H1 (cell line): Measurements from ENCODE around the gene CTIF. TPM values are rescaled to one million over a fixed set of nuclear protein-coding genes. Genes with fewer than 3 reads are reported as not detected.

Experiments used
- CTCF ChIA-PET: fragments of 300-600 bp; sonication (Branson Sonifier 250); formaldehyde crosslinking; loops from one replicate; lab custom pipeline; 2021; ENCODE audit not compliant: partially characterized antibody; lab: Charles Lee
- POLR2A ChIA-PET: fragments of 300-600 bp; sonication (Branson Sonifier 250); formaldehyde crosslinking; loops from one replicate; lab custom pipeline; 2021; ENCODE audit warnings: inconsistent platforms; ENCODE audit not compliant: partially characterized antibody; lab: Charles Lee
- DNase-seq, 2 experiments: peaks; one replicate each; pipeline versions ENCODE4 v3.0.0 to v3.0.0-alpha.2; 2010 to 2022; ENCODE audit warnings: low spot score in 2 of 2, low read depth in 1 of 2, mixed read lengths in 1 of 2
- FAIRE-seq: peaks from 2 replicates; lab custom pipeline; 2011; peaks lifted over from hg19 to GRCh38; lab: Jason Lieb, UNC
- H2AFZ ChIP-seq: 2 replicates; pipeline ENCODE4 v1.8.1; 2012; ENCODE audit warnings: low read length, inconsistent platforms
- H2AK5ac ChIP-seq: 2 replicates; pipeline ENCODE4 v1.6.1; 2013; ENCODE audit warnings: low read depth, low read length
- H2BK120ac ChIP-seq: replicated peaks from 2 replicates; pipeline ENCODE3; 2013; ENCODE audit warnings: low read depth, low read length, inconsistent platforms
- H2BK12ac ChIP-seq: 2 replicates; pipeline ENCODE4 v1.6.1; 2013; ENCODE audit warnings: low read depth, low read length
- H2BK15ac ChIP-seq: 2 replicates; pipeline ENCODE4 v1.6.1; 2013; ENCODE audit warnings: low read length
- H2BK20ac ChIP-seq: 2 replicates; pipeline ENCODE4 v1.6.1; 2013; ENCODE audit warnings: low read length
- H2BK5ac ChIP-seq: 2 replicates; pipeline ENCODE4 v1.6.1; 2013; ENCODE audit warnings: low read depth, low read length
- H3K14ac ChIP-seq: 2 replicates; pipeline ENCODE4 v1.6.1; 2013; ENCODE audit warnings: inconsistent platforms; ENCODE audit not compliant: insufficient read length
- H3K18ac ChIP-seq: 2 replicates; pipeline ENCODE4 v1.6.1; 2013; ENCODE audit warnings: low read length; ENCODE audit errors: extremely low read depth
- H3K23ac ChIP-seq: 2 replicates; pipeline ENCODE4 v1.6.1; 2013; ENCODE audit warnings: inconsistent platforms; ENCODE audit not compliant: insufficient read length
- H3K23me2 ChIP-seq: 2 replicates; pipeline ENCODE4 v1.6.1; 2013; ENCODE audit warnings: low read depth, low read length
- H3K27ac ChIP-seq: 2 replicates; pipeline ENCODE4 v1.6.1; 2011; ENCODE audit warnings: low read depth, low read length, inconsistent platforms
- H3K27me3 ChIP-seq, 4 experiments: replicated peaks in 1 of 4; 1 replicate in 1 of 4; 2 replicates in 3 of 4; pipeline versions ENCODE4 v1.6.1 to v1.8.1; 2011 to 2013; ENCODE audit warnings: low read length in 3 of 4, mild to moderate bottlenecking in 3 of 4, inconsistent platforms in 2 of 4, mixed read lengths in 2 of 4, moderate library complexity in 1 of 4; ENCODE audit not compliant: control insufficient read depth in 3 of 4, insufficient read depth in 3 of 4; ENCODE audit errors: extremely low read depth in 1 of 4
- H3K36me3 ChIP-seq, 4 experiments: 2 replicates each; pipeline versions ENCODE4 v1.6.1 to v1.8.1; 2011 to 2013; ENCODE audit warnings: mild to moderate bottlenecking in 4 of 4, low read length in 3 of 4, moderate library complexity in 2 of 4, control low read depth in 1 of 4, inconsistent platforms in 1 of 4; ENCODE audit not compliant: insufficient read depth in 4 of 4, control insufficient read depth in 2 of 4
- H3K4ac ChIP-seq: replicated peaks from 2 replicates; pipeline ENCODE3; 2013; ENCODE audit warnings: low read length, low read depth, mixed read lengths, inconsistent platforms; ENCODE audit not compliant: insufficient read length
- H3K4me1 ChIP-seq, 4 experiments: replicated peaks in 1 of 4; 1 replicate in 1 of 4; 2 replicates in 3 of 4; pipeline versions ENCODE4 v1.6.1 to v1.8.1; 2011 to 2013; ENCODE audit warnings: low read length in 3 of 4, inconsistent platforms in 2 of 4, mixed read lengths in 1 of 4; ENCODE audit not compliant: insufficient read depth in 4 of 4, control insufficient read depth in 3 of 4
- H3K4me2 ChIP-seq, 2 experiments: 2 replicates each; pipeline versions ENCODE4 v1.6.1 to v1.8.1; 2011 to 2013; ENCODE audit warnings: low read depth in 2 of 2, low read length in 2 of 2, control low read depth in 1 of 2, inconsistent platforms in 1 of 2, mild to moderate bottlenecking in 1 of 2; ENCODE audit not compliant: insufficient read depth in 1 of 2
- H3K4me3 ChIP-seq, 4 experiments: fragments of 200-600, 300-600 bp in 1 of 4; sonication (generic), shearing (Covaris generic), sonication (Bioruptor Twin) in 1 of 4; 2 replicates each; pipeline versions ENCODE4 v1.5.1 to v1.8.1; 2011 to 2016; ENCODE audit warnings: low read length in 4 of 4, low read depth in 3 of 4, control low read depth in 2 of 4, inconsistent platforms in 2 of 4, mild to moderate bottlenecking in 2 of 4, mixed read lengths in 1 of 4, moderate library complexity in 1 of 4; ENCODE audit not compliant: insufficient read depth in 2 of 4; ENCODE audit errors: extremely low read depth in 1 of 4
- H3K56ac ChIP-seq: replicated peaks from 2 replicates; pipeline ENCODE3; 2013; ENCODE audit warnings: low read depth, mild to moderate bottlenecking, mixed read lengths, low read length, inconsistent platforms; ENCODE audit not compliant: insufficient read length
- H3K79me1 ChIP-seq: 2 replicates; pipeline ENCODE4 v1.6.1; 2013; ENCODE audit warnings: low read depth, low read length, control low read depth
- H3K79me2 ChIP-seq, 2 experiments: 2 replicates each; pipeline versions ENCODE4 v1.6.1 to v1.8.1; 2012 to 2013; ENCODE audit warnings: low read length in 2 of 2, mild to moderate bottlenecking in 2 of 2, inconsistent platforms in 1 of 2; ENCODE audit not compliant: insufficient read depth in 2 of 2, control insufficient read depth in 1 of 2
- H3K9ac ChIP-seq, 4 experiments: replicated peaks in 1 of 4; 1 replicate in 1 of 4; 2 replicates in 3 of 4; pipeline versions ENCODE4 v1.6.1 to v1.8.1; 2011 to 2013; ENCODE audit warnings: low read depth in 3 of 4, low read length in 3 of 4, control low read depth in 2 of 4, mild to moderate bottlenecking in 2 of 4, moderate library complexity in 2 of 4, inconsistent platforms in 1 of 4; ENCODE audit errors: extremely low read depth in 1 of 4
- H3K9me3 ChIP-seq, 2 experiments: 2 replicates each; pipeline versions ENCODE4 v1.6.1 to v1.8.1; 2012 to 2013; ENCODE audit warnings: mild to moderate bottlenecking in 2 of 2, moderate library complexity in 2 of 2, control low read depth in 1 of 2, inconsistent platforms in 1 of 2, low read depth in 1 of 2, low read length in 1 of 2, mixed read lengths in 1 of 2; ENCODE audit not compliant: insufficient read depth in 2 of 2
- H4K20me1 ChIP-seq, 2 experiments: replicated peaks in 1 of 2; 2 replicates each; pipeline versions ENCODE3 to v1.8.1; 2011 to 2013; ENCODE audit warnings: inconsistent platforms in 2 of 2, low read length in 2 of 2, mild to moderate bottlenecking in 1 of 2; ENCODE audit not compliant: insufficient read depth in 2 of 2, control insufficient read depth in 1 of 2
- H4K5ac ChIP-seq: 2 replicates; pipeline ENCODE4 v1.6.1; 2013; ENCODE audit warnings: low read length, low read depth, mixed read lengths, inconsistent platforms; ENCODE audit not compliant: insufficient read length
- H4K8ac ChIP-seq: 2 replicates; pipeline ENCODE4 v1.8.0; 2013; ENCODE audit warnings: mild to moderate bottlenecking, moderate library complexity, low read length, inconsistent platforms; ENCODE audit not compliant: insufficient read depth; ENCODE audit errors: extremely low read depth
- H4K91ac ChIP-seq: replicated peaks from 2 replicates; pipeline ENCODE3; 2013; ENCODE audit warnings: low read length, mixed read lengths, inconsistent platforms; ENCODE audit not compliant: insufficient read length
- ASH2L ChIP-seq: fragments of 200-600, 300-600 bp; sonication (generic); IDR thresholded peaks from one replicate; pipeline ENCODE4 v1.7.1; 2017; ENCODE audit warnings: low read length
- EZH2 ChIP-seq: fragments of 200-600 bp; sonication (generic); IDR thresholded peaks from 2 replicates; pipeline ENCODE4 v1.7.1; 2012; ENCODE audit warnings: low read depth, mild to moderate bottlenecking, moderate library complexity, low read length, inconsistent platforms; ENCODE audit not compliant: severe bottlenecking
- NANOG ChIP-seq: IDR thresholded peaks from 2 replicates; pipeline ENCODE4 v1.6.1; 2011; ENCODE audit warnings: low read length, low read depth, mild to moderate bottlenecking, inconsistent platforms; ENCODE audit not compliant: insufficient read depth, poor library complexity, severe bottlenecking
- WGBS, 2 experiments: shearing (Covaris generic) in 1 of 2; methylation state at CpG; one replicate each; pipeline versions ENCODE4 v1.1.6 to v1.1.7; 2013 to 2015; ENCODE audit warnings: low lambda C conversion rate in 2 of 2, mixed read lengths in 2 of 2, inconsistent platforms in 1 of 2, low coverage in 1 of 2, missing lambda C conversion rate in 1 of 2; ENCODE audit not compliant: insufficient replicate concordance in 2 of 2, insufficient coverage in 1 of 2, insufficient read length in 1 of 2; ENCODE audit errors: extremely low coverage in 1 of 2, missing lambda C conversion rate in 1 of 2; 5-methylcytosine and 5-hydroxymethylcytosine counted together
- polyA plus RNA-seq, 7 experiments: library from polyadenylated mRNA; depleted of rRNA in 3 of 7; stranded (reverse) in 5 of 7; unstranded in 2 of 7; fragments of >200 nt in 5 of 7; fragments of 200-250 nt in 2 of 7; gene quantifications; 1 replicate in 5 of 7; 2 replicates in 1 of 7; 4 replicates in 1 of 7; pipeline versions ENCODE4 v1.2.1 to v1.2.3, GENCODE V29; 2011 to 2013; ENCODE audit warnings: missing spikeins in 2 of 7, mixed read lengths in 2 of 7
- total RNA-seq: library from RNA; stranded (reverse); fragmentation: NEBNext Ultra II Directional; extraction: Animal tissue kit (Norgen Biotek cat#: 25700); gene quantifications from 2 replicates; pipeline ENCODE4 v1.2.1, GENCODE V29; 2021
- TF ChIP-seq, protein P1 (sequence below), 3 experiments: IDR thresholded peaks; 1 replicate in 2 of 3; 2 replicates in 1 of 3; pipeline versions ENCODE4 v1.5.1 to v1.6.1; 2011; ENCODE audit warnings: low read length in 3 of 3, mild to moderate bottlenecking in 3 of 3, inconsistent platforms in 2 of 3, low read depth in 1 of 3, moderate library complexity in 1 of 3; ENCODE audit not compliant: insufficient read depth in 1 of 3; ENCODE audit errors: control extremely low read depth in 1 of 3

CTIF gene
- total and polyA plus RNA-seq, 2 of the 8 experiments (the other 6 are each of a cell fraction or from before 2014, with no cell fraction given): 9.0 to 17.8 TPM

DNA sequence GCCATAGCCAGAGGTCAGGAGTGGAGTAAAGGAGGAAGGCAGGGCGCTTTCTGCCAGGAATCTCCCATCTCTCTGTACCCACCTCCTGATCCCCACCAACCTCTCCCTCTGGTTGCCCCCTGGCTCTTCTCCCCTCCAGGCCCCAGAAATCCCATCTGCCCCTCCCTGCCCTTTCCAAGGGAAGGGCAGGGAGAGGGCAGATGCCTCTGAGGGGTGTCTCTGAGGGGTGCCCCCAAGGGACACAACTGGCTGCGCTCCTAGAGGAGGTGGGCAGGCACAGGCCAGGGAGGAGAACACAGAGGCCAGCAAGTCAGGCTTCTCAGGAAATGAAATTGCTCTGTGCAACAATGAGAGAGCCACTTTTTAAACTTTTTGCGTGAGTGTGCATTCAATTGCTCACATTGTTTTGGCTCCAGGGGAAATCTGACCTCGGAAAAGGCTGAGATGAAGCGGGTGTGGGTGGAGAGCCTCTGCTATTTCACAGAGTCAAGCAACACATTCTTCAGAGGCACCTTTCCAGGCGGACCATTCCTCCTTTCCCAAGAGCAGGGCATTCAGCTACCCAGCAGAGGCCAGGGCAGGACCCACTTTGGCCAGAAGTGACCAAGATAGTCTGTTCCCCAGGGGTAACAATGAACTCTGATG is 286.4 kb downstream of the CTIF start:
- H3K9ac ChIP-seq: no peak overlapping the region
- FAIRE-seq (no peak), DNase-seq (peak in 1 of 2 experiments; percentile 29)
- H3K4me2 ChIP-seq: no peak overlapping the region
- H3K23me2 ChIP-seq: peaks cover 2% of the 10 kb centered on the region; the same call in 1 of the 2 replicates
- H2BK20ac ChIP-seq: no peak overlapping the region
- no peak overlapping the region for H2BK15ac ChIP-seq
- H3K4me1 ChIP-seq: peaks cover 11 to 30% (median 21%) of the 10 kb centered on the region in 4 experiments
- H4K5ac ChIP-seq: no peak overlapping the region
- H3K4me3 ChIP-seq: no peak overlapping the region
- H2BK12ac ChIP-seq: no peak overlapping the region
- no peak for TF ChIP-seq ASH2L
- no peak for TF ChIP-seq NANOG
- TF ChIP-seq, protein P1, sequence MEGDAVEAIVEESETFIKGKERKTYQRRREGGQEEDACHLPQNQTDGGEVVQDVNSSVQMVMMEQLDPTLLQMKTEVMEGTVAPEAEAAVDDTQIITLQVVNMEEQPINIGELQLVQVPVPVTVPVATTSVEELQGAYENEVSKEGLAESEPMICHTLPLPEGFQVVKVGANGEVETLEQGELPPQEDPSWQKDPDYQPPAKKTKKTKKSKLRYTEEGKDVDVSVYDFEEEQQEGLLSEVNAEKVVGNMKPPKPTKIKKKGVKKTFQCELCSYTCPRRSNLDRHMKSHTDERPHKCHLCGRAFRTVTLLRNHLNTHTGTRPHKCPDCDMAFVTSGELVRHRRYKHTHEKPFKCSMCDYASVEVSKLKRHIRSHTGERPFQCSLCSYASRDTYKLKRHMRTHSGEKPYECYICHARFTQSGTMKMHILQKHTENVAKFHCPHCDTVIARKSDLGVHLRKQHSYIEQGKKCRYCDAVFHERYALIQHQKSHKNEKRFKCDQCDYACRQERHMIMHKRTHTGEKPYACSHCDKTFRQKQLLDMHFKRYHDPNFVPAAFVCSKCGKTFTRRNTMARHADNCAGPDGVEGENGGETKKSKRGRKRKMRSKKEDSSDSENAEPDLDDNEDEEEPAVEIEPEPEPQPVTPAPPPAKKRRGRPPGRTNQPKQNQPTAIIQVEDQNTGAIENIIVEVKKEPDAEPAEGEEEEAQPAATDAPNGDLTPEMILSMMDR (IDR thresholded peaks at IDR 0.05; ENCODE audit: control extremely low read depth in 1 of 3, insufficient read depth in 1 of 3, low read depth in 1 of 3, low read length in 3 of 3): no peak
- no peak for TF ChIP-seq EZH2
- H3K4ac ChIP-seq: no peak overlapping the region
- no peaks in the 10 kb centered on the region for H3K9me3 ChIP-seq
- H3K56ac ChIP-seq: no peak overlapping the region
- H3K23ac ChIP-seq: no peak overlapping the region
- no peak overlapping the region for H3K18ac ChIP-seq
- no peaks in the 10 kb centered on the region for H3K79me2 ChIP-seq
- H2AK5ac ChIP-seq: no peak overlapping the region
- H3K27me3 ChIP-seq: no peaks in the 10 kb centered on the region
- no peak overlapping the region for H3K14ac ChIP-seq
- no peak overlapping the region for H4K91ac ChIP-seq
- no peak overlapping the region for H2BK5ac ChIP-seq
- H2BK120ac ChIP-seq: no peak overlapping the region
- CTCF ChIA-PET: interaction anchor here (0.7 to 1.2 kb wide), 3 partner anchors 9 to 48 kb away, joined by 3 read pairs; no protein-coding TSS in a partner anchor
- no peaks in the 10 kb centered on the region for H4K20me1 ChIP-seq
- no peaks in the 10 kb centered on the region for H3K79me1 ChIP-seq
- no peak overlapping the region for H2AFZ ChIP-seq
- no peaks in the 10 kb centered on the region for H3K36me3 ChIP-seq
- no peak overlapping the region for H4K8ac ChIP-seq
- H3K27ac ChIP-seq: no peak overlapping the region
- 89% methylated on average over 6 of the region's 6 CpGs; no CpG with 5 or more reads in 1 of the 2 experiments for WGBS, 2 experiments
- POLR2A ChIA-PET: no interaction called here
